Adrenal gland (tissue), 12 donors: Measurements from ENCODE around the gene POTEE. TPM values are rescaled to one million over a fixed set of nuclear protein-coding genes. Genes with fewer than 3 reads are reported as not detected.
"Not testable (repeated sequence)": the region's sequence is repeated elsewhere in the genome, so short reads cannot be mapped to it uniquely, and the experiment has no call there.

Experiments used
- DNase-seq, 7 donors: peaks; one replicate each; pipeline ENCODE4 v3.0.0-alpha.2; 2019 to 2020
- H3K27ac ChIP-seq, 5 donors: fragments of 200-600 bp; sonication (generic) in 4 of 5; 1 replicate in 3 of 5; 2 replicates in 2 of 5; pipeline versions ENCODE4 v1.5.1 to v1.8.0; 2016 to 2020; ENCODE audit warnings: mild to moderate bottlenecking in 1 of 5
- H3K27me3 ChIP-seq: fragments of 200-600 bp; 2 replicates; pipeline ENCODE4 v1.8.0; 2021
- H3K36me3 ChIP-seq, 2 donors: fragments of 200-600 bp; replicated peaks in 1 of 2; 1 replicate in 1 of 2; 2 replicates in 1 of 2; pipeline versions ENCODE4 v1.5.1 to v1.8.0; 2018 to 2022
- H3K4me1 ChIP-seq, 2 donors: fragments of 200-600 bp; replicated peaks in 1 of 2; 1 replicate in 1 of 2; 2 replicates in 1 of 2; pipeline versions ENCODE4 v1.5.1 to v1.8.0; 2018 to 2021
- H3K4me3 ChIP-seq, 4 donors: fragments of 200-600 bp; sonication (generic) in 3 of 4; one replicate each; pipeline ENCODE4 v1.5.1; 2016 to 2018
- H3K9me3 ChIP-seq, 3 donors: fragments of 200-600 bp; sonication (generic) in 1 of 3; replicated peaks in 1 of 3; 1 replicate in 2 of 3; 2 replicates in 1 of 3; pipeline versions ENCODE4 v1.5.1 to v1.8.0; 2016 to 2021
- CTCF ChIP-seq, 6 experiments: fragments of 450-650 bp in 4 of 6; fragments of 200-600 bp in 2 of 6; sonication (generic) in 1 of 6; IDR thresholded peaks; 1 replicate in 5 of 6; 2 replicates in 1 of 6; pipeline versions ENCODE4 v1.5.1 to v1.8.0; 2016 to 2021; ENCODE audit warnings: antibody characterized with exemption in 6 of 6, mild to moderate bottlenecking in 2 of 6, moderate library complexity in 1 of 6
- POLR2A ChIP-seq, 2 donors: fragments of 450-650 bp; IDR thresholded peaks; one replicate each; pipeline ENCODE4 v1.6.1; 2017; ENCODE audit warnings: antibody characterized with exemption in 2 of 2, mild to moderate bottlenecking in 2 of 2, moderate library complexity in 1 of 2
- WGBS, 4 donors: extraction: QIAGEN DNeasy Blood & Tissue Kit in 2 of 4; methylation state at CpG; one replicate each; pipeline versions ENCODE4 v1.1.5 to v1.1.7; 2013 to 2017; 5-methylcytosine and 5-hydroxymethylcytosine counted together
- intact Hi-C, 2 donors: fragments of 100-400 bp; cut with DNase I; formaldehyde crosslinking; loops; one replicate each; pipeline versions ENCODE4 v1.14.1 to v1.15.0; 2022 to 2023
- polyA plus RNA-seq, 3 donors: library from polyadenylated mRNA; stranded (reverse); fragments of 200-250 nt in 2 of 3; fragments of 350-450 nt in 1 of 3; fragmentation: Illumina TruSeq in 1 of 3; extraction: RNeasy Lipid Tissue Mini Kit (QIAGEN cat#74804) in 1 of 3; gene quantifications; one replicate each; pipeline ENCODE4 v1.2.3, GENCODE V29; 2013 to 2014
- small RNA-seq, 2 donors: library from RNA; depleted of rRNA; stranded (forward); fragments of <200 nt; gene quantifications; one replicate each; pipeline ENCODE3, GENCODE V24; 2016
- total RNA-seq, 9 donors: library from RNA; depleted of rRNA in 4 of 9; stranded (reverse); fragments of >200 nt in 4 of 9; fragments of 120-200 nt in 1 of 9; fragmentation: NEBNext Ultra II Directional in 1 of 9; extraction: Animal tissue kit (Norgen Biotek cat#: 25700) in 1 of 9; gene quantifications; one replicate each; pipeline versions ENCODE4 v1.1.0 to v1.2.4, GENCODE V29; 2013 to 2023
- donor health status: healthy with polysubstance abuse.
- donor health status: Bipolar disorder and iron deficiency.
- donor health status: DM: yes; HTN: yes; CAD: no.
- donor health status: DM: no; HTN: no; CAD: no.
- donor health status: DM: no; HTN: no; CAD: no.
- donor health status: DM: yes; HTN: yes; CAD: no.

POTEE gene
- total and polyA plus RNA-seq, 12 donors, result 0.04 to 0.17 (median 0.14) TPM; not detected in 7

- no peaks in the 10 kb centered on the region for H3K36me3 ChIP-seq
- no peaks in the 10 kb centered on the region for H3K4me1 ChIP-seq
- H3K4me3 ChIP-seq, result no peak overlapping the region
- no peak overlapping the region for H3K27ac ChIP-seq
- no peaks in the 10 kb centered on the region for H3K27me3 ChIP-seq
- intact Hi-C loops, result no loop called here
- TF ChIP-seq POLR2A (IDR thresholded peaks at IDR 0.05) (no peak), CTCF (IDR thresholded peaks at IDR 0.05) (no peak)
- WGBS, 4 donors, result 84 to 90% (median 86%) methylated on average over 2 to 14 of the region's 14 CpGs
- DNase-seq, result no peak
- H3K9me3 ChIP-seq, result no peaks in the 10 kb centered on the region
Observed at GRCh38 chr2:131201098-131201497, 8.2 kb upstream of the POTEE start.

- intact Hi-C loops, H3K9me3 ChIP-seq, H3K4me3 ChIP-seq, H3K27ac ChIP-seq, DNase-seq, H3K27me3 ChIP-seq, H3K4me1 ChIP-seq, H3K36me3 ChIP-seq: not testable (repeated sequence)
- 82 to 93% (median 86%) methylated on average over 5 to 9 of the region's 9 CpGs for WGBS, 4 donors
Observed at GRCh38 chr2:131207839-131208238, 1.5 kb upstream of the POTEE start.

GRCh38 chr2:131209773-131210104 is 403 bp downstream of the POTEE start:
- H3K27me3 ChIP-seq, DNase-seq, H3K27ac ChIP-seq, H3K4me1 ChIP-seq, H3K9me3 ChIP-seq, H3K4me3 ChIP-seq, intact Hi-C loops, H3K36me3 ChIP-seq: not testable (repeated sequence)
- 85 to 86% methylated on average over 13 to 14 of the region's 14 CpGs; no CpG with 5 or more reads in 2 of the 4 donors for WGBS, 4 donors

GRCh38 chr2:131210434-131211211 is 1.3 kb downstream of the POTEE start:
- H3K9me3 ChIP-seq, H3K4me1 ChIP-seq, H3K4me3 ChIP-seq, H3K27ac ChIP-seq, intact Hi-C loops, DNase-seq, H3K27me3 ChIP-seq, H3K36me3 ChIP-seq: not testable (repeated sequence)
- WGBS, 4 donors, result 80 to 96% (median 85%) methylated on average over 1 to 13 of the region's 22 CpGs

GRCh38 chr2:131217238-131217986 is 8.1 kb downstream of the POTEE start:
- H3K4me3 ChIP-seq, DNase-seq, H3K4me1 ChIP-seq, H3K36me3 ChIP-seq, H3K27me3 ChIP-seq, H3K27ac ChIP-seq, H3K9me3 ChIP-seq, intact Hi-C loops: not testable (repeated sequence)
- 88 to 95% (median 90%) methylated on average over 8 to 40 of the region's 60 CpGs; no CpG with 5 or more reads in 1 of the 4 donors for WGBS, 4 donors

- H3K9me3 ChIP-seq, H3K4me1 ChIP-seq, H3K36me3 ChIP-seq, intact Hi-C loops, H3K27me3 ChIP-seq, DNase-seq, H3K4me3 ChIP-seq, H3K27ac ChIP-seq: not testable (repeated sequence)
- 25 to 45% (median 26%) methylated on average over 5 to 7 of the region's 10 CpGs for WGBS, 4 donors
Observed at GRCh38 chr2:131235543-131236449, 26.5 kb downstream of the POTEE start.

Small RNA genes within 50 kb of the gene (small RNA-seq; reads per million reads assigned to genes)
- gene AC009477.1 (0 reads per million in 2 donors), gene RNU6-127P (0 reads per million in 2 donors)

Other genes with a start within 250 kb of the POTEE start
- 100 to 1,000 TPM in 4 of 9 donors, 10 to 100 TPM in 5; 55.2 to 139 (median 98.8) TPM for gene FAM168B, start 116.1 kb upstream of the POTEE start, total RNA-seq
- gene FAM168B, start 116.1 kb upstream of the POTEE start, polyA plus RNA-seq, result 10 to 100 TPM; 15.7 to 61.6 (median 19.9) TPM
- gene PLEKHB2, start 104.2 kb upstream of the POTEE start, total RNA-seq, result 100 to 1,000 TPM in 4 of 9 donors, 10 to 100 TPM in 5; 75.1 to 214 (median 99.3) TPM
- 100 to 1,000 TPM in 1 of 3 donors, 10 to 100 TPM in 2; 16.1 to 181 (median 23.1) TPM for gene PLEKHB2, start 104.2 kb upstream of the POTEE start, polyA plus RNA-seq
- gene RAB6D, start 154.6 kb downstream of the POTEE start, total RNA-seq, result under 1 TPM in 3 of 9 donors, not detected in 6; 0.10 to 0.22 (median 0.21) TPM
- under 1 TPM in 2 of 3 donors, not detected in 1; 0.08 to 0.53 TPM for gene RAB6D, start 154.6 kb downstream of the POTEE start, polyA plus RNA-seq